ENCODE results near the gene RNASE2.
"Not testable (repeated sequence)": the region's sequence is repeated elsewhere in the genome, so short reads cannot be mapped to it uniquely, and the experiment has no call there.

The RNASE2 gene

GRCh38 chr14:20976291-20976690 lies 21.0 kb downstream of the RNASE2 start:
- Histone ChIP-seq H3K27ac (no peak overlapping the region), H3K4me3 (no peak overlapping the region)
- TF ChIP-seq CTCF (IDR thresholded peaks at IDR 0.05): no peak
- no peak for DNase-seq (ENCODE audit: low spot score)

DNA sequence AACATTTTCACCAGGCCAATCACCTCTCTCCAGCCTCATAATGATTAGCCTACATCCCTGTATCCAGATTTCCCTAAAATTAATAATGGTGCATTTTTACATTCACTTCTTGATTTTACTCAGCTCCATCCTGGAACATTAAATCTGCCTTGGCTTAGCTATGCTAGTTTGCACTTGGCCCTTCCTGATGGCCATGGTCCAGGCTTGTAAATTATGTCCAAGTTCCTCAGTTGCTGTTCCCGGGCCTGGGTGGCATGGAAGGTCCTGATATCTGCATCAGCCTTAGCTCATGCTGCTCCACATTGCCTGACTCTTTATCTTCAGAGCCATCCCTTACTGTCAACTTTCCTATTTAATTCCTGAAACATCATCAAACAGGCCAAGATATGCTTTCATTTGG lies 23.4 kb downstream of the RNASE2 start:
- no peak for DNase-seq (ENCODE audit: low spot score)
- no peak for TF ChIP-seq CTCF (IDR thresholded peaks at IDR 0.05)
- Histone ChIP-seq H3K27ac (no peak overlapping the region), H3K4me3 (no peak overlapping the region)

GRCh38 chr14:20980906-20981305 lies 25.6 kb downstream of the RNASE2 start:
- TF ChIP-seq CTCF (IDR thresholded peaks at IDR 0.05): no peak
- no peak for DNase-seq (ENCODE audit: low spot score)
- no peak overlapping the region for H3K27ac ChIP-seq
- no peak overlapping the region for H3K4me3 ChIP-seq

DNA sequence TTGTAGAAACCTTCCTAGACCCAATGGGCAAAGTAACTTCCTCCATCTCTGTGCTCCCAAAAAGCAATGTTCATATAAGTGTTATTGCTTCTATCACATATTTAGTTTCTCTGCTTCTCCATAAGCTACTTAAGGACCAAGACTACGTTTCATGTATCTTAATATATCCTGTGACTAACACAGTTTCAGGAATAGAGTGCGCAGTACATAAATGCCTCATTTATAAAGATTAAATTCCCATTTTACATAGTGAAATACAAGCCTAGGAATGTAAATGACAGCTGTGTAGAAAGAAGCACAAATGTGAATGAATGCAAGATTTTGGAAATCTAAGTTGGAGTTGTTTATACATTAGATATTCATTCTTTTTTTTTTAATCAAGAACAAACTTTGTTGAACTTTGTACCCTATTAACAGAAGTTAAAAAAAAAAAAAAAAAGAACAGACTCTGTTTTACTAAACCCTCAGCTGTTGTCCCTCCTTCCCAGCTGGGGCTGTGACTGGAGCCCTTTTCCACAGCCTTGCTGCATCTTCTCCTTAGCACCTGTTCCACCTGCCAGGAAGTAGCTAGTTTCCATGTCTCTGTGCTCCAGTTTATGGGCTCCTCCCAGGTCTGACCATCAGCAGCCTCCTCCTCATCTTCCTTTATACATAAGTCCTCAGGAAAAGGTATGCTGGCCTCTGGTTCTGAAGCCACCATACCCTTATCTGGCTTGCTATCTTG lies 27.5 kb downstream of the RNASE2 start:
- no peak for DNase-seq (ENCODE audit: low spot score)
- no peak overlapping the region for H3K27ac ChIP-seq
- TF ChIP-seq CTCF (IDR thresholded peaks at IDR 0.05): no peak
- no peak overlapping the region for H3K4me3 ChIP-seq

DNA sequence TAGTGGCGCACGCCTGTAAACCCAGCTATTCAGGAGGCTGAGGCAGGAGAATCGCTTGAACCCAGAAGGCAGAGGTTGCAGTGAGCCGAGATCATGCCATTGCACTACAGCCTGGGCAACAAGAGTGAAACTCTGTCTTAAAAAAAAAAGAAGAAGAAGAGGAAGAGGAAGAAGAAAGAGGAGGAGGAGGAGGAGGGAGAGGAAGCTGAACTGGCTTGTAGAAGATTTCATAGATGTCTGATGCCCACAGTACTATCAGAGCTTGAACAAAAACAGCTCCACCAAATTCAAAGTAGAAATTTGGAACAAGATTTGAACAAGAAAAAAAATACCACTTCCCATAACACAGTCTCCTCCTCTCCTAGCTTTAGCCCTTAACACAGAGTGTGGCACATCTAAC lies 30.4 kb downstream of the RNASE2 start:
- H3K27ac ChIP-seq; DNase-seq (ENCODE audit: low spot score); H3K4me3 ChIP-seq: not testable (repeated sequence)

DNA sequence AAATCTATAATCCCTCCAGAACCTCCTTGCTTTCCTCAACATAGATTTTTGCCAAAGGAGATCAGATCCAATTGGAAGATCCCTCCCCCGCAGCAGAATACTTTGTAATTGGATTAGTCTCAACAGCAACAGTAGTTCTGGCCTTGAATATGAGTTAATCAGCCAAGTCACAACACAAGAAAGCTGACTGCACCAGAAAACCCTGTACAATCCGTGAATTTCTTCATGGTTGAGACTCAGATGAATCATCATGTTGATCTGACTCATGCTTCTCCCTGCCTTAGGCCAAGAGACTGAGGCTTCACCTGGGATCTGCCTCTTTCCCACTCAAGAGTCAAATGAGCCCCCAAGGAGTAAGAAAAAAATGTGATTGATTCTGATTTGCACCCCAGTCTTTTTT lies 31.5 kb downstream of the RNASE2 start:
- Histone ChIP-seq H3K4me3 (no peak overlapping the region), H3K27ac (peak overlapping the region; percentile 39 to 79)
- no peak for TF ChIP-seq CTCF (IDR thresholded peaks at IDR 0.05)
- no peak for DNase-seq (ENCODE audit: low spot score)

- H3K27ac ChIP-seq: peak overlapping the region; percentile 82 to 89
- DNase-seq (ENCODE audit: low spot score): no peak
- peak overlapping the region; percentile 79 for H3K4me3 ChIP-seq
- TF ChIP-seq CTCF (IDR thresholded peaks at IDR 0.05): no peak
Measured at GRCh38 chr14:20988717-20989470, 33.6 kb downstream of the RNASE2 start.

Data from coronary artery (tissue), 2 donors.